ENCODE results near the gene EFNA4. TPM values are rescaled to one million over a fixed set of nuclear protein-coding genes. Genes with fewer than 3 reads are reported as not detected.

EFNA4 gene
- total RNA-seq, 1 experiment from 2014 or later, result 9.8 TPM

DNA sequence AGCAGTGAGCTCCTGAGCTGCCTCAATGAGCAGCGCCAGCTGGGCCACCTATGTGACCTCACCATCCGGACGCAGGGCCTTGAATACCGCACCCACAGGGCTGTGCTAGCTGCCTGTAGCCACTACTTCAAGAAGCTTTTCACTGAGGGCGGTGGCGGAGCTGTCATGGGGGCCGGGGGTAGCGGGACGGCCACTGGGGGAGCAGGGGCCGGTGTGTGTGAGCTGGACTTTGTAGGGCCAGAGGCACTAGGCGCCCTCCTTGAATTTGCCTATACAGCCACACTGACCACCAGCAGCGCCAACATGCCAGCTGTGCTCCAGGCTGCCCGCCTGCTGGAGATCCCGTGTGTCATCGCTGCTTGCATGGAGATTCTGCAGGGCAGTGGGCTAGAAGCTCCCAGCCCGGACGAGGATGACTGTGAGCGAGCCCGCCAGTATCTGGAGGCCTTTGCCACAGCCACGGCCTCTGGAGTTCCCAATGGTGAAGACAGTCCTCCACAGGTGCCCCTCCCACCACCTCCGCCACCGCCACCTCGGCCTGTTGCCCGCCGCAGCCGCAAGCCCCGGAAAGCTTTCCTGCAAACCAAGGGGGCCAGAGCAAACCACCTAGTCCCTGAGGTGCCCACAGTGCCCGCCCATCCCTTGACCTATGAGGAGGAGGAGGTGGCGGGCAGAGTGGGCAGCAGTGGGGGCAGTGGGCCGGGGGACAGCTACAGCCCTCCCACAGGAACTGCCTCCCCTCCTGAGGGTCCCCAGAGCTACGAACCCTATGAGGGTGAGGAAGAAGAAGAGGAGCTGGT is 48.6 kb upstream of the EFNA4 start:
- H3K4me1 ChIP-seq (ENCODE audit: control insufficient read depth in 1 of 2, insufficient read depth in 2 of 2, low read length in 2 of 2), result peaks cover 28 to 69% of the 10 kb centered on the region in 2 experiments
- TF ChIP-seq, protein P1, sequence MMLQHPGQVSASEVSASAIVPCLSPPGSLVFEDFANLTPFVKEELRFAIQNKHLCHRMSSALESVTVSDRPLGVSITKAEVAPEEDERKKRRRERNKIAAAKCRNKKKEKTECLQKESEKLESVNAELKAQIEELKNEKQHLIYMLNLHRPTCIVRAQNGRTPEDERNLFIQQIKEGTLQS (IDR thresholded peaks at IDR 0.05), result no peak
- TF ChIP-seq MAX (IDR thresholded peaks at IDR 0.05) (no peak), CBX3 (IDR thresholded peaks at IDR 0.05; ENCODE audit: low read depth) (no peak), CEBPB (IDR thresholded peaks at IDR 0.05; ENCODE audit: low read depth) (no peak), ZBTB33 (IDR thresholded peaks at IDR 0.05; ENCODE audit: extremely low read depth, insufficient replicate concordance, low read length) (no peak), YY1 (IDR thresholded peaks at IDR 0.05; ENCODE audit: extremely low read depth, insufficient replicate concordance, low read depth, low read length) (no peak), ZNF274 (IDR thresholded peaks at IDR 0.05; ENCODE audit: low read depth, low read length) (no peak), SRF (IDR thresholded peaks at IDR 0.05; ENCODE audit: low read depth) (no peak), POLR2AphosphoS5 (IDR thresholded peaks at IDR 0.05; ENCODE audit: low read depth, low read length) (no peak), EZH2phosphoT487 (IDR thresholded peaks at IDR 0.05; ENCODE audit: borderline replicate concordance) (no peak), POLR2A (IDR thresholded peaks at IDR 0.05; ENCODE audit: borderline replicate concordance, extremely low read depth, insufficient read depth, insufficient read length) (no peak), SP1 (IDR thresholded peaks at IDR 0.05; ENCODE audit: low read depth) (no peak)
- TF ChIP-seq, protein P2, sequence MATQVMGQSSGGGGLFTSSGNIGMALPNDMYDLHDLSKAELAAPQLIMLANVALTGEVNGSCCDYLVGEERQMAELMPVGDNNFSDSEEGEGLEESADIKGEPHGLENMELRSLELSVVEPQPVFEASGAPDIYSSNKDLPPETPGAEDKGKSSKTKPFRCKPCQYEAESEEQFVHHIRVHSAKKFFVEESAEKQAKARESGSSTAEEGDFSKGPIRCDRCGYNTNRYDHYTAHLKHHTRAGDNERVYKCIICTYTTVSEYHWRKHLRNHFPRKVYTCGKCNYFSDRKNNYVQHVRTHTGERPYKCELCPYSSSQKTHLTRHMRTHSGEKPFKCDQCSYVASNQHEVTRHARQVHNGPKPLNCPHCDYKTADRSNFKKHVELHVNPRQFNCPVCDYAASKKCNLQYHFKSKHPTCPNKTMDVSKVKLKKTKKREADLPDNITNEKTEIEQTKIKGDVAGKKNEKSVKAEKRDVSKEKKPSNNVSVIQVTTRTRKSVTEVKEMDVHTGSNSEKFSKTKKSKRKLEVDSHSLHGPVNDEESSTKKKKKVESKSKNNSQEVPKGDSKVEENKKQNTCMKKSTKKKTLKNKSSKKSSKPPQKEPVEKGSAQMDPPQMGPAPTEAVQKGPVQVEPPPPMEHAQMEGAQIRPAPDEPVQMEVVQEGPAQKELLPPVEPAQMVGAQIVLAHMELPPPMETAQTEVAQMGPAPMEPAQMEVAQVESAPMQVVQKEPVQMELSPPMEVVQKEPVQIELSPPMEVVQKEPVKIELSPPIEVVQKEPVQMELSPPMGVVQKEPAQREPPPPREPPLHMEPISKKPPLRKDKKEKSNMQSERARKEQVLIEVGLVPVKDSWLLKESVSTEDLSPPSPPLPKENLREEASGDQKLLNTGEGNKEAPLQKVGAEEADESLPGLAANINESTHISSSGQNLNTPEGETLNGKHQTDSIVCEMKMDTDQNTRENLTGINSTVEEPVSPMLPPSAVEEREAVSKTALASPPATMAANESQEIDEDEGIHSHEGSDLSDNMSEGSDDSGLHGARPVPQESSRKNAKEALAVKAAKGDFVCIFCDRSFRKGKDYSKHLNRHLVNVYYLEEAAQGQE (IDR thresholded peaks at IDR 0.05; ENCODE audit: low read depth), result no peak
- H3K9me2 ChIP-seq (ENCODE audit: insufficient read depth), result no peaks in the 10 kb centered on the region
- ChIA-PET CTCF (interaction anchor here (1.5 kb wide), 1 partner anchor 36 kb away, joined by 5 read pairs; the partner anchor contains the start of gene ADAM15), RAD21 (ENCODE audit: low non-redundant PET in 1 of 2, low total read pairs in 2 of 2, uncharacterized antibody in 2 of 2, unreplicated experiment in 2 of 2) (no interaction called here), POLR2A (interaction anchor here (1.1 to 1.4 kb wide), 2 partner anchors 13 to 15 kb away, joined by 3 to 7 read pairs; partner anchors contain the start of gene ZBTB7B)
- intact Hi-C loops (cut with micrococcal nuclease), result no loop called here
- H3K27ac ChIP-seq (ENCODE audit: low read depth, low read length), result no peak overlapping the region
- ATAC-seq (no peak), DNase-seq (ENCODE audit: low read depth, low spot score) (no peak)
- no peak overlapping the region for H2AFZ ChIP-seq (ENCODE audit: low read depth, low read length, poor library complexity, severe bottlenecking)
- no peak overlapping the region for H3K9ac ChIP-seq (ENCODE audit: low read length)
- H3K36me3 ChIP-seq (ENCODE audit: control insufficient read depth in 1 of 2, insufficient read depth in 2 of 2, low read length in 2 of 2), result peaks cover 11 to 27% of the 10 kb centered on the region in 2 experiments; a peak in 3 of 4 replicates
- no peaks in the 10 kb centered on the region for H3K27me3 ChIP-seq (ENCODE audit: insufficient read depth, low read length)
- no peak overlapping the region for H3K4me3 ChIP-seq (replicated peaks in 1 of 2; ENCODE audit: low read depth in 1 of 2, low read length in 2 of 2)
- BruUV-seq (replicated peaks), result no TSS peak
- H3K9me3 ChIP-seq (ENCODE audit: control insufficient read depth in 1 of 2, insufficient read depth in 1 of 2, low read depth in 1 of 2, low read length in 2 of 2), result no peaks in the 10 kb centered on the region
- no peaks in the 10 kb centered on the region for H4K20me1 ChIP-seq (ENCODE audit: insufficient read depth)
- no peak overlapping the region for H3K4me2 ChIP-seq (ENCODE audit: low read length)
- peaks cover 33% of the 10 kb centered on the region; the same call in 1 of the 2 replicates for H3K79me2 ChIP-seq (ENCODE audit: insufficient read depth, low read length)
